ENCODE results near the gene TNRC6A.

GRCh38 chr16:24846548-24847357, 117.3 kb downstream of the TNRC6A start:
- TF ChIP-seq POLR2A (IDR thresholded peaks at IDR 0.05; ENCODE audit: low read depth, low read length) (no peak), POLR2AphosphoS5 (IDR thresholded peaks at IDR 0.05; ENCODE audit: low read depth, low read length) (no peak), TAF1 (IDR thresholded peaks at IDR 0.05; ENCODE audit: borderline replicate concordance, low read depth, low read length) (no peak)
